UCSD-AML1 (cell line): Measurements from ENCODE around the gene KRTAP20-4.

Source experiments
- DNase-seq: peaks from one replicate; lab custom pipeline; 2025; ENCODE audit not compliant: unreplicated experiment; lab: John Stamatoyannopoulos, UW

The KRTAP20-4 gene

DNA sequence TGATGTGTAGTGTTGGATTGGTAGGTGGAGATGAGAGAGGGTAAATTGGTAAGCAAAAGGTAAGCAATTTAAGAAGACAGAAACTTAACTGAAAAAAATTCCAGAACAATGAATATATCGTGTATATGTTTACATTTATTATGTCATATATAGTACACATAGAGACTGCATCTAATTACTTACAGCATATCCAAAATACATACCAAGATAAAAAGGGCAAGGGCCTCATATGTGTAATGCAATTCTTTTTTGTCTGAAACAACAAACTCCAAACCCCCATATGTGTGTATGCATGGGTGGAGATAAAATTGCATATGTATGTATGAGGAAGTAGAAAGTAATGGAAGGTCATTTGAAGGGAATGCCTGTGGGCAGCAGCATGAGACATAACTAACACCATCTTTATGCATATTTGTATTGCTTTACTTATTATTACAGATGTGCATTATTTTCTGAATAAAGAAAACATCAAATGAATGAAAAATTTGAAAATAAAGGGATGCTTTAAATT lies 26.5 kb downstream of the KRTAP20-4 start:
- DNase-seq = no peak

DNA sequence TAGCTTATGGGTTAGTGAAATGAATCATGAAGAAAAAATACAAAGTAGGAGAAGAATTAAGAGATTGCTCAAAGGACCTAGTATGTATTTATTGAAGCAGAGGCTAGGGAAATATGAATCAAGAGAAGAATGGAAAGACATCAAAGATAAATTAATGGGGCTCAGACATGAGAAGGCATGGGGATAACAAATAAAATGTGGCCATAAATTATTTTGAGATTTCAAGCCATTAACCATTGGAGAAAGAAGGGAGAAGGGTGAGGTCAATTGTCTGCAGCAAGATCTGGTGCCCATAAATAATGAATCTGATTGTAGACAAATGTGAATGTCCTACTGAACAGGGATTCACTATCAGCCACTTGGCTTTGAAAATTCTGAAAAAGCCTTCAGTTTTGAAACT lies 32.5 kb downstream of the KRTAP20-4 start:
- DNase-seq = no peak

DNA sequence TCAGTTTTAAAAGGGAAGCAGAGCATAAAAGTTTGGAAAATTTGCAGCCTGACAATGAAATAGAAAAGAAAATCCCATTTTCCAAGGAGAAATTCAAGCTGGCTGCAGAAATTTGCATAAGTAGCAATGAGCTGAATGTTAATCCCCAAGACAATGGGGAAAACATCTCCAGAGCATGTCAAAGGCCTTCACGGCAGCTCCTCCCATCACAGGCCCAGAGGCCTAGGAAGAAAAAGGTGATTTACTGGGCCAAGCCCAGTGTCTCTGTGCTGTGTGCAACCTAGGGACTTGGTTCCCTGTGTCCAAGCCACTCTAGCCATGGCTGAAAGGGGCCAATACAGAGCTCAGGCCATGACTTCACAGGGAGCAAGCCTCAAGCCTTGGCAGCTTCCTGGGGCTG lies 48.3 kb downstream of the KRTAP20-4 start:
- DNase-seq = no peak
